HepG2 (cell line): Measurements from ENCODE around the gene GRID1.

Experiments
- BRD4 ChIP-seq: sonication (generic); formaldehyde crosslinking; IDR thresholded peaks from 2 replicates; pipeline ENCODE4 v1.4.0; 2020; ENCODE audit warnings: missing genetic modification reagents
- ELF4 ChIP-seq: sonication (generic); formaldehyde crosslinking; IDR thresholded peaks from 2 replicates; pipeline ENCODE4 v1.5.0; 2020; ENCODE audit warnings: missing genetic modification reagents, mild to moderate bottlenecking, moderate library complexity, borderline replicate concordance
- TF ChIP-seq, protein P1 (sequence below): IDR thresholded peaks from 2 replicates; pipeline ENCODE4 v1.6.1; 2016; ENCODE audit warnings: low read depth, missing genetic modification reagents, missing compliant biosample characterization

DNA sequence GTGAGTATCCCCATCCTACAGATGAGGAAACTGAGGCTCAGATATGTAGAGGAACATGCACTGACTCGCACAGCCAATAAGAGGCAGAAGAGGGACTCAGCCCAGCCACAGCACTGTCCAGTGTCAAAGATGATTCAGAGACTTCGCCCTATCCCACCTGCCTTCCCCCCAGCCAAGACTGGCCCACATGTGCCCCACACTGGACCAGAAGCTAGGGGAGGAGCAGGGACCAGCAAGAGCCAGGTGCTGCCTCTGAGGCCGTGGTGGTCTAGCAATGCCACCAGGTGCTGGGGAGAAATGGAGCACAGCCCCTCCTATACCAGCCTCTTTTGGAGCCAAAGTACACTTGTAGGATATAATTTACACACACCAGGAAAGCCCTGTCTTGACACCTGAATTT lies 22.3 kb downstream of the GRID1 start:
- TF ChIP-seq, protein P1, sequence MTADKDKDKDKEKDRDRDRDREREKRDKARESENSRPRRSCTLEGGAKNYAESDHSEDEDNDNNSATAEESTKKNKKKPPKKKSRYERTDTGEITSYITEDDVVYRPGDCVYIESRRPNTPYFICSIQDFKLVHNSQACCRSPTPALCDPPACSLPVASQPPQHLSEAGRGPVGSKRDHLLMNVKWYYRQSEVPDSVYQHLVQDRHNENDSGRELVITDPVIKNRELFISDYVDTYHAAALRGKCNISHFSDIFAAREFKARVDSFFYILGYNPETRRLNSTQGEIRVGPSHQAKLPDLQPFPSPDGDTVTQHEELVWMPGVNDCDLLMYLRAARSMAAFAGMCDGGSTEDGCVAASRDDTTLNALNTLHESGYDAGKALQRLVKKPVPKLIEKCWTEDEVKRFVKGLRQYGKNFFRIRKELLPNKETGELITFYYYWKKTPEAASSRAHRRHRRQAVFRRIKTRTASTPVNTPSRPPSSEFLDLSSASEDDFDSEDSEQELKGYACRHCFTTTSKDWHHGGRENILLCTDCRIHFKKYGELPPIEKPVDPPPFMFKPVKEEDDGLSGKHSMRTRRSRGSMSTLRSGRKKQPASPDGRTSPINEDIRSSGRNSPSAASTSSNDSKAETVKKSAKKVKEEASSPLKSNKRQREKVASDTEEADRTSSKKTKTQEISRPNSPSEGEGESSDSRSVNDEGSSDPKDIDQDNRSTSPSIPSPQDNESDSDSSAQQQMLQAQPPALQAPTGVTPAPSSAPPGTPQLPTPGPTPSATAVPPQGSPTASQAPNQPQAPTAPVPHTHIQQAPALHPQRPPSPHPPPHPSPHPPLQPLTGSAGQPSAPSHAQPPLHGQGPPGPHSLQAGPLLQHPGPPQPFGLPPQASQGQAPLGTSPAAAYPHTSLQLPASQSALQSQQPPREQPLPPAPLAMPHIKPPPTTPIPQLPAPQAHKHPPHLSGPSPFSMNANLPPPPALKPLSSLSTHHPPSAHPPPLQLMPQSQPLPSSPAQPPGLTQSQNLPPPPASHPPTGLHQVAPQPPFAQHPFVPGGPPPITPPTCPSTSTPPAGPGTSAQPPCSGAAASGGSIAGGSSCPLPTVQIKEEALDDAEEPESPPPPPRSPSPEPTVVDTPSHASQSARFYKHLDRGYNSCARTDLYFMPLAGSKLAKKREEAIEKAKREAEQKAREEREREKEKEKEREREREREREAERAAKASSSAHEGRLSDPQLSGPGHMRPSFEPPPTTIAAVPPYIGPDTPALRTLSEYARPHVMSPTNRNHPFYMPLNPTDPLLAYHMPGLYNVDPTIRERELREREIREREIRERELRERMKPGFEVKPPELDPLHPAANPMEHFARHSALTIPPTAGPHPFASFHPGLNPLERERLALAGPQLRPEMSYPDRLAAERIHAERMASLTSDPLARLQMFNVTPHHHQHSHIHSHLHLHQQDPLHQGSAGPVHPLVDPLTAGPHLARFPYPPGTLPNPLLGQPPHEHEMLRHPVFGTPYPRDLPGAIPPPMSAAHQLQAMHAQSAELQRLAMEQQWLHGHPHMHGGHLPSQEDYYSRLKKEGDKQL: no peak
- TF ChIP-seq BRD4 (CRISPR knock-in tag) (no peak), ELF4 (CRISPR knock-in tag) (no peak)
